Measurements from ENCODE around the gene DNM3.

The DNM3 gene

GRCh38 chr1:172382406-172382805 is 541.1 kb downstream of the DNM3 start:
- no peak for DNase-seq

DNA sequence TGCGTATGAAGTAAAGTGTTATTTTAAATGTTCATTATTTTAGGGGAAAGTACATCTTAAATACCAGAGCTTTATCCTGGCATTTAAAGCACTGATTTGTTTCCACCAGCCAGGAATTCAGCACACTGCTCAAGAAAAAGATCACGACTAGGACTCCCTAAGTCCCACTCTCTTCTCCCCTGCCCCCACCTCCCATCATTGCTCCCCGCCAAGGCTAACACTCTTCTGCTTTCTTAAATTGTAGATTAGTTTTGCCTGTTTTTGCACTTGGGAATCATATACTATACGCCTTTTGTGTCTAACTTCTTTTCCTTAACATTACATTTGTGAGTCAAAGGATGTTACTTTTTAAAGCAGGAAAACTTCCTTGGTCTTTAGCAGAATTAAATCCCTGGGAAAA is 541.7 kb downstream of the DNM3 start:
- DNase-seq: no peak

- DNase-seq: no peak
These were observed 542.2 kb downstream of the DNM3 start for GRCh38 chr1:172383536-172383935.

DNA sequence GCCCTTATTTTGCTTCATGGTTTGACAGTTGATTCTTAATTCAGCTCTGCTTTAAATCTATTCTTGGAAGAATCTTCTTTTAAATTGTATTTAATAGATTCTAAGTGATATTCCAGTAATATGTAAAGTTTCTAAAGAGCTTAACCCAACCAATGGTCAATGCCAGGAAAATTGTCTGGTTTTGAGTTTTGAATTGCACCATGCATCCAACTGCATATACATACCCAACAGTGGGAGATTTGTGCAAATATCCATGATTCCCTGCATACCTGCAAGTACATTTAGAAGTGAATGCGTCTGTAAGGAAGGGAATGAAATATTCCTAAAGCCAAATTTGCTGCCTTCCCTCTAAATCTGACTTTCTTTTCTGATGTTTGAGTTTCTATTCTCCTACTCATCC is 543.4 kb downstream of the DNM3 start:
- DNase-seq: no peak

GRCh38 chr1:172386046-172386445 is 544.7 kb downstream of the DNM3 start:
- no peak for DNase-seq

- DNase-seq: no peak
These were observed 547.2 kb downstream of the DNM3 start for GRCh38 chr1:172388490-172388889.

DNA sequence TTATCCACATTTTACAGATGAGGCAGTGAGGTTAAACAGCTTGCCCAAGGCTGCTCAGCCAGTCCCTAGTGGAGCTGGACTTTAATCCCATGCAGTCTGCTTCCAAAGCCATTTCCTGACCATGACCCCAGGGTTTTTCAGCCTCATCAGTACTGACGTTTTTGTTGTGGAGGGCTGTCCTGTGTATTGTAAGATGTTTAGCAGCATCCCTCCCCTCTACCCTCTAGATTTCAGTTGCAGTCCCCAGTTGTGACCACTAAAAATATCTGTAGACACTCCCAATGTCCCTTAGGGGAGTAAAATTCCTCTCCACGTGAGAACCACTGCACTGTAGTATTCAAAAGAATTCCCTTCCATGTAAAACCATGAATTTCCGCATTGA is 549.0 kb downstream of the DNM3 start:
- no peak for DNase-seq

DNA sequence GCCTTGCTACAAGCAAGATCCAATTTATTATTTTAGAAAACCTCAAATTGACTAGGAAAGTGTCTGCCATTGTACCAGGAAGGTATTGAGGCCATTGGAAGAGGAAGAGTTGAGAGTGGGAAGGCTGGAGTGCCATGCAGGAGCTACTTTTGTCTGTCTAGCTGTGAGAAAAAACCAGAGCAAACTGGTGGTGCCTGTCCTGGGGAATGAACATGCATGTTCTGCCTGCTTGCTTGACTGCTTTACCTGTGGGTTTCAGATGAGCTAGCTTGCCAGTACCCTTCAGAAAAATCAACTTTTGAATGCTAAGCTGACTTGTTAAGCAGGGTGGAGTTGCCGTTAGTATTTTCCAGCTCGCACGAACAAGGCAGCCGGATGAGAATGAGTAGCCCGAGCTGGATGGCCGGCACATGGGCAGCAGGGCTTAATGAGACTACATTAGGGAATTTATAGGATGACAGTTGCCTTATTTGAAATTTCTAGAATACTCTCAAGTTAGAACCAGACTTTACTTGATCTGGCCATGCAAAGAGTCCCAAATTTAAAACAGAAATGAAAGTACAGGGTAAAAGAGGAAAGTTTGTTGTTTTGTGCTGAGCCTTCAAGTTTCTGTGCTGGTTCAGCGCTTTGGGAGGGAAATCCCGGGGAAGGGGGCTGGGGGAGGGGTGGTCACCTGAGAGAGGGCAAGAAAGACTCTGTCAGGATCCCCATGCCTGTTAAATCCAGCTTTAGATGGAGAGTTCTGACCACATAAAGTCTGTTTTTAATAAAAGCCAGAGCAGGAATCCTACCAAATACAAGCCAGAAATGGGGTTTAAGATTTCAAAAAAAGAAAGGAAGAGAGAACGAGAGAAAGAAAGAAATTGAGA is 549.6 kb downstream of the DNM3 start:
- DNase-seq: no peak

- DNase-seq: no peak
These were observed 550.7 kb downstream of the DNM3 start for GRCh38 chr1:172391976-172392375.

DNA sequence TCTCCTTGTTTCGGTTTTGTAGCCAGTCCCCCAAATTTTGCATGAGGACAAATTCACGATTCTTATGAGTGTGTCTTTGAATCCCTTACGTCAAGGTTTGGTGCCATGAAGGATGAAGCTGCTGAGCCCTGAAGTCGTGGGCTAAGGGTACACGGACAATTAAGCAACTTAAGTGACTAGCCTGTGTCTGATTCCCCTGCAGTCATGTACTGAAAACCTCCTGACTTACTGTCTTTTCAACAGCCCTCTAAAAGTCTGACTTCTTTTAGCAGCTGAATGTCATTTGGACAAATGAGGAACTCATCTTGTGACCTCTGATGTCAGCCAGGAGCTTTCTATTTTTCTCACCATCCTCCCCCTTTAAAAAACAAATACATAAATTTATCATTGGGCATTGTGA is 552.1 kb downstream of the DNM3 start:
- no peak for DNase-seq

GRCh38 chr1:172394141-172394751 is 552.9 kb downstream of the DNM3 start:
- peak; percentile 73 for DNase-seq

GRCh38 chr1:172394811-172395210 is 553.5 kb downstream of the DNM3 start:
- no peak for DNase-seq

DNA sequence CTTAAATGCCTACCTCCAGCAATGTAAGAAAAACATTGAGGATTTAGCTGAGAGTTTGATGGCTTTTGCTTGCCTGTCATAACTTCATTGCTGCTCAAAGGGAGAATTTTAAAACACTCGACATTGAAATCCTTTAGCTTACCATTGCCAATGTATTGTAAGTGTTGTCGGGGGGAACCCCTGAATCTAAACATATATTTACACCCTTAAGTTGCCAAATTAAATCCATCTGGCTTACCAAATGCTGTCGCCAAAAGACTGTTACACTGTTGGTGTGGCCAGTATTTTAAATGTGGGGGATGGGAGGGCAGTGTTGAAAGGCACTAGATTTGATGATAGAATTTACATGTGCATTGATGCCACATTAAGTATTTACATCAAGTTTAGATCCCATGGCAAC is 554.3 kb downstream of the DNM3 start:
- no peak for DNase-seq

GRCh38 chr1:172397221-172397620 is 555.9 kb downstream of the DNM3 start:
- no peak for DNase-seq

DNA sequence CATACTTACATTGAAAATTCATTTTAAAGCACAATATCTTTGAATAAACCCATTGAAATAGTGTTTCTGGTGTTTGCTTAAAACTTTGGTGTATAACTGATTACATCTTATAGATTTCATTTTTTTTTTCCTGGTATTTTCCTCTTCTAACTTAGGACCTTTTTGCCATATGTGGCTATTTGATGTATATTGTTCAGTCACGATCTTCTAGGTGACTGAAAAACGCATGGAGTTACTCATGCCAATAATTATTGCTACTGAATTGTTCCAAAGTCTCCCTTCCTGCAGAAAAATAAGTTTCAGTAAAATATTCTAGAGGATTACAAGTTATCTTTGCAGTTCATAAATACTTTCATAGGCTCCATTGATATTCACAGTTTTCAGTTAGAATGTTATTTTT is 556.3 kb downstream of the DNM3 start:
- no peak for DNase-seq

DNA sequence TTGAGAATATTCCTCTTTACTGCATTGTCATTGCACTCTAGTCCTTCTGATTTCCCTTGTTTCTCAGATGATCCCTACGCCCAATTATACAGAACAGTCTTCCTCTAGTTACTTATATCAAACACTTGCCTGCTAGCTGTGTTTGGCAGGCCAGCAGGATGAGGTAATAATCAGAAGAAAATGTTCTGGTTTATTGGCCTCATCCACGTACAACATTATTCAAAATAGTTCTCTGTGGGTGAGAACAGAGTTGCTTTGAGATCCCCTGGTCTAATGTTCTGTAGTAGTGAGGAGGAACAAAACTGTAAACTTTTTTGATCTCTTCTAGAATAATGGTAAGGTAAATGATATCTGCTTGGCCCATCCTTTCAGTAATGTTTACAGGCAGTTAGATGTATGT is 556.9 kb downstream of the DNM3 start:
- no peak for DNase-seq

- DNase-seq: peak; percentile 70
These were observed 557.9 kb downstream of the DNM3 start for GRCh38 chr1:172398970-172399755.

GRCh38 chr1:172399756-172400721 is 558.7 kb downstream of the DNM3 start:
- DNase-seq: no peak

- DNase-seq: no peak
These were observed 559.4 kb downstream of the DNM3 start for GRCh38 chr1:172400722-172401105.

- DNase-seq: no peak
These were observed 560.2 kb downstream of the DNM3 start for GRCh38 chr1:172401477-172401876.

DNA sequence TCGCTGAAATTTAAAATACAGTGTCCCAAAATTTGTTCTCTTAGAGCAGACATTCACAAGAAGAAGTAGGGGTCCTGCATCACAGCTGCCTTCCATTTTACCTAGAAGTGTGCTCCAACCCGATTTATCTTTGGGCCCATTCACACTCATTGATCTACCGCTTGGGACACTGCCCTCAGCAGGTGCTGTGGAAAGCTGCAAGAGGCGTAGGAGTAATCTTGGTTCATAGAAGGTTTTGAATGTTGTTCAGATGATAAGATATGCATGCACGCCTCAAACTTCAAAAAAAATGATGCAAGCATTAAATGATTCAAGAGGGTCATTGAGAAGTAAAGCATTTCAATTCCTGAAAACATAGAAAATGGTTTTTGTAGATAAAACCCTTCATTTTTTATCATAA is 560.6 kb downstream of the DNM3 start:
- no peak for DNase-seq

DNA sequence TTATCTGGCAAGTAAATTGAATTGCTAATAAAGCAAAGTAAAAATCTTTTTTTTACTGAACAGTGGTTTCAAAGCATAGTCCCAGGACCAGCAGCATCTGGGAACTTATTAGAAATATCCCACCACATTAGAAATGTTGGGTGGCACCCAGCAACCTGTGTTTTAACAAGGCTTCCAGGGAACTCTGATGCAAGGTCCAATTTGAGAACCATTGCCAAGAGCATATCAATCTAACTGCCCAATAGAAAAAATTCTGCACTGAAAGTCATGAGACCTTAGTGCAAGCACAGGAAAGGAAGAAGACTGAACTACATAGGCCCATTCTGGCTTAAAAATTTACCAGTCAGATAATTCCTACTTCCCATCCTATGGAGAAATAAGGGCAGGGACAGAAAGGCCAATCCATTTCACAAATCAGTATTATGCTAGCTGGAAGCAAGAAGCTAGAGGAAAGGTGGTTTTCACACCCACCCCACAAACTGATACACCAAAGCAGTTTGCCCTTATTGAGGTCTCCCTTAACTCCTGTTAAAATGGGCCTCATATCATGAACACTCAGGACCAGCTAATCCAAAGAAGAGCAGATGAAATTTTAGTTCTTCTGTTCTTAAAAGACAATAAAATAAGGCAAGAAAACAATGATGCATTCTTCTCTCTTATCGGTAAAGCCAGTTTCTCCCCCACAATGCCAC is 561.7 kb downstream of the DNM3 start:
- no peak for DNase-seq
